Natural killer cell (primary cell): ENCODE measurements around the gene MYH14. TPM values are rescaled to one million over a fixed set of nuclear protein-coding genes. Genes with fewer than 3 reads are reported as not detected.

Experiments
- ATAC-seq, 3 donors: fragments of 150-1000 bp in 2 of 3; fragments of 200-7000 bp in 1 of 3; cut with Tn5 transposase; 1 replicate in 1 of 3; 2 replicates in 2 of 3; pipeline ENCODE4 v1.10.0; 2021; ENCODE audit warnings: mild to moderate bottlenecking in 2 of 3, moderate library complexity in 2 of 3
- DNase-seq, 2 donors: peaks; one replicate each; pipeline versions ENCODE4 v3.0.0 to v3.0.0-alpha.2; 2013 to 2021; ENCODE audit warnings: mixed read lengths in 1 of 2
- H3K27ac ChIP-seq: one replicate; pipeline ENCODE4 v1.5.1; 2013; ENCODE audit warnings: mild to moderate bottlenecking, low read length
- H3K27me3 ChIP-seq: one replicate; pipeline ENCODE4 v1.6.1; 2013; ENCODE audit warnings: low read length; ENCODE audit not compliant: control insufficient read depth, insufficient read depth
- H3K36me3 ChIP-seq: one replicate; pipeline ENCODE4 v1.6.1; 2013; ENCODE audit warnings: low read length; ENCODE audit not compliant: control insufficient read depth, insufficient read depth
- H3K4me1 ChIP-seq: one replicate; pipeline ENCODE4 v1.6.1; 2013; ENCODE audit warnings: low read length; ENCODE audit not compliant: control insufficient read depth, insufficient read depth
- H3K4me3 ChIP-seq: one replicate; pipeline ENCODE4 v1.5.1; 2013; ENCODE audit warnings: low read length
- H3K9me3 ChIP-seq: one replicate; pipeline ENCODE4 v1.6.1; 2013; ENCODE audit warnings: low read length; ENCODE audit not compliant: control insufficient read depth, insufficient read depth
- H3K27ac Mint-ChIP-seq, 2 donors: one replicate each; pipeline ENCODE4 v1.8.0; 2022; ENCODE audit warnings: mild to moderate bottlenecking in 2 of 2, mixed read lengths in 2 of 2, moderate library complexity in 1 of 2
- H3K27me3 Mint-ChIP-seq, 2 donors: one replicate each; pipeline ENCODE4 v1.8.0; 2022; ENCODE audit warnings: low read depth in 2 of 2, mixed read lengths in 2 of 2
- H3K36me3 Mint-ChIP-seq: one replicate; pipeline ENCODE4 v1.8.0; 2022; ENCODE audit warnings: mixed read lengths
- H3K4me1 Mint-ChIP-seq, 2 donors: one replicate each; pipeline ENCODE4 v1.8.0; 2022; ENCODE audit warnings: mixed read lengths in 2 of 2
- H3K4me3 Mint-ChIP-seq: one replicate; pipeline ENCODE4 v1.8.0; 2022; ENCODE audit warnings: mild to moderate bottlenecking, moderate library complexity, mixed read lengths
- H3K9me3 Mint-ChIP-seq, 2 donors: one replicate each; pipeline ENCODE4 v1.8.0; 2022; ENCODE audit warnings: mixed read lengths in 2 of 2
- CTCF ChIP-seq: fragments of 200-600 bp; IDR thresholded peaks from one replicate; pipeline ENCODE4 v1.8.0; 2022; ENCODE audit warnings: antibody characterized with exemption
- whole genome bisulfite sequencing: methylation state at CpG from one replicate; pipeline ENCODE4 v1.1.7; 2013; ENCODE audit warnings: missing lambda C conversion rate; ENCODE audit not compliant: insufficient coverage; 5-methylcytosine and 5-hydroxymethylcytosine counted together
- intact Hi-C: fragments of 100-400 bp; cut with micrococcal nuclease; formaldehyde crosslinking; loops from one replicate; pipeline ENCODE4 v1.14.2; 2022
- total RNA-seq, 4 donors: library from RNA; stranded (reverse); fragments of 120-200 nt in 1 of 4; gene quantifications; one replicate each; pipeline versions ENCODE4 v1.2.3 to v1.2.4, GENCODE V29; 2013 to 2022

The MYH14 gene
- total RNA-seq, 3 donors from 2014 or later (not counting 1 experiment from before 2014, with no cell fraction given), result not detected

- Histone ChIP-seq H3K4me3 (peak overlapping the region; percentile 15), H3K27ac (no peak overlapping the region), H3K9me3 (peaks cover 14% of the 10 kb centered on the region), H3K4me1 (peaks cover 67% of the 10 kb centered on the region), H3K27me3 (peaks cover 44% of the 10 kb centered on the region), H3K36me3 (no peaks in the 10 kb centered on the region)
- Mint-ChIP-seq H3K36me3 (peaks cover 22% of the 10 kb centered on the region), H3K9me3 (peaks cover 3 to 4% of the 10 kb centered on the region in 2 donors), H3K27me3 (peaks cover 55 to 63% of the 10 kb centered on the region in 2 donors), H3K4me3 (peak overlapping the region; percentile 61), H3K4me1 (peaks cover 49 to 72% of the 10 kb centered on the region in 2 donors), H3K27ac (peak overlapping the region in 1 of 2 donors; percentile 67)
- DNase-seq (no peak), ATAC-seq (no peak)
- TF ChIP-seq CTCF, result no peak
- WGBS, result 18% methylated on average over 10 of the region's 10 CpGs
- intact Hi-C loops, result no loop called here
Observed at GRCh38 chr19:50331221-50331993, 128.0 kb downstream of the MYH14 start.

- no peak for TF ChIP-seq CTCF
- intact Hi-C loops, result no loop called here
- Histone ChIP-seq H3K9me3 (peaks cover 14% of the 10 kb centered on the region), H3K4me3 (no peak overlapping the region), H3K27me3 (peaks cover 39% of the 10 kb centered on the region), H3K36me3 (no peaks in the 10 kb centered on the region), H3K4me1 (peaks cover 65% of the 10 kb centered on the region), H3K27ac (no peak overlapping the region)
- peaks cover 18% of the 10 kb centered on the region for H3K36me3 Mint-ChIP-seq
- peak overlapping the region in 1 of 2 donors; percentile 67 for H3K27ac Mint-ChIP-seq
- peak overlapping the region; percentile 41 for H3K4me3 Mint-ChIP-seq
- DNase-seq (no peak), ATAC-seq (no peak)
- 33% methylated on average over 1 of the region's 2 CpGs for WGBS
- peaks cover 50 to 58% of the 10 kb centered on the region in 2 donors for H3K27me3 Mint-ChIP-seq
- peaks cover 3 to 4% of the 10 kb centered on the region in 2 donors for H3K9me3 Mint-ChIP-seq
- peaks cover 45 to 67% of the 10 kb centered on the region in 2 donors for H3K4me1 Mint-ChIP-seq
Observed at GRCh38 chr19:50331994-50332243, 128.5 kb downstream of the MYH14 start.

GRCh38 chr19:50332244-50333038 is 129.0 kb downstream of the MYH14 start:
- intact Hi-C loops, result no loop called here
- Histone ChIP-seq H3K27ac (peak overlapping the region; percentile 8), H3K4me1 (peaks cover 61% of the 10 kb centered on the region), H3K9me3 (peaks cover 14% of the 10 kb centered on the region), H3K36me3 (no peaks in the 10 kb centered on the region), H3K27me3 (peaks cover 34% of the 10 kb centered on the region), H3K4me3 (no peak overlapping the region)
- TF ChIP-seq CTCF, result no peak
- Mint-ChIP-seq H3K27ac (no peak overlapping the region), H3K4me3 (peak overlapping the region; percentile 25), H3K36me3 (peaks cover 13% of the 10 kb centered on the region), H3K27me3 (peaks cover 50 to 53% of the 10 kb centered on the region in 2 donors), H3K4me1 (peaks cover 40 to 62% of the 10 kb centered on the region in 2 donors), H3K9me3 (peaks cover 0 to 4% of the 10 kb centered on the region in 2 donors)
- 17% methylated on average over 18 of the region's 20 CpGs for WGBS
- ATAC-seq (no peak), DNase-seq (no peak)
